Measurements from ENCODE around the gene PCDHA8. TPM values are rescaled to one million over a fixed set of nuclear protein-coding genes. Genes with fewer than 3 reads are reported as not detected.

Gene PCDHA8
- total and polyA plus RNA-seq, 10 of the 15 experiments (the other 5 are each of a cell fraction or from before 2014, with no cell fraction given), result not detected

DNA sequence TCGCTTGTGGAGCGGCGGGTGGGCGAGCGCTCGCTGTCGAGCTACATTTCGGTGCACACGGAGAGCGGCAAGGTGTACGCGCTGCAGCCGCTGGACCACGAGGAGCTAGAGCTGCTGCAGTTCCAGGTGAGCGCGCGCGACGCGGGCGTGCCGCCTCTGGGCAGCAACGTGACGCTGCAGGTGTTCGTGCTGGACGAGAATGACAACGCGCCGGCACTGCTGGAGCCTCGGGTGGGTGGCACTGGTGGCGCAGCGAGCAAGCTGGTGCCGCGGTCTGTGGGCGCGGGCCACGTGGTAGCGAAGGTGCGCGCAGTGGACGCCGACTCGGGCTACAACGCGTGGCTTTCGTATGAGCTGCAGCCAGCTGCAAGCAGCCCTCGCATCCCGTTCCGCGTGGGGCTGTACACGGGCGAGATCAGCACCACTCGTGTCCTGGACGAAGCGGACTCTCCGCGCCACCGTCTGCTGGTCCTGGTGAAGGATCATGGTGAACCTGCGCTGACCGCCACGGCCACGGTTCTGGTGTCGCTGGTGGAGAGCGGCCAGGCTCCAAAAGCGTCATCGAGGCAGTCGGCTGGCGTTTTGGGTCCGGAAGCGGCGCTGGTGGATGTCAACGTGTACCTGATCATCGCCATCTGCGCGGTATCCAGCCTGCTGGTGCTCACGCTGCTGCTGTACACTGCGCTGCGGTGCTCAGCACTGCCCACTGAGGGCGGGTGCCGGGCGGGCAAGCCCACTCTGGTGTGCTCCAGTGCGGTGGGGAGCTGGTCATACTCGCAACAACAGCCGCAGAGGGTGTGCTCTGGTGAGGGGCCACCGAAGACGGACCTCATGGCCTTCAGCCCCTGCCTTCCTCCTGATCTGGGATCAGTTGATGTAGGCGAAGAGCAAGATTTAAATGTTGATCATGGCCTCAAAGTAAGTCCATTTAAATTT is 2.1 kb downstream of the PCDHA8 start:
- RAD21 ChIA-PET (ENCODE audit: unreplicated experiment), result no interaction called here
- Histone ChIP-seq H3K27ac (ENCODE audit: control insufficient read depth, insufficient read depth) (no peak overlapping the region), H3K36me3 (ENCODE audit: control insufficient read depth in 2 of 2, insufficient read depth in 2 of 2, low read length in 1 of 2) (no peaks in the 10 kb centered on the region), H3K27me3 (replicated peaks in 1 of 2; ENCODE audit: control insufficient read depth in 2 of 2, insufficient read depth in 2 of 2, low read length in 1 of 2) (no peaks in the 10 kb centered on the region), H3K9me3 (replicated peaks; ENCODE audit: control insufficient read depth, insufficient read depth, low read length) (no peaks in the 10 kb centered on the region; the same call in 2 of the 3 replicates), H3K4me1 (ENCODE audit: control insufficient read depth, insufficient read depth, low read length) (no peaks in the 10 kb centered on the region), H3K79me2 (ENCODE audit: control insufficient read depth, insufficient read depth, low read length) (no peaks in the 10 kb centered on the region), H2AFZ (ENCODE audit: control insufficient read depth, low read depth, low read length) (no peak overlapping the region), H4K20me1 (ENCODE audit: control insufficient read depth, insufficient read depth) (no peaks in the 10 kb centered on the region), H3K4me2 (ENCODE audit: control insufficient read depth, insufficient read depth) (no peak overlapping the region), H3K9ac (ENCODE audit: control insufficient read depth, insufficient read depth, low read length) (no peak overlapping the region), H3K4me3 (no peak overlapping the region)
- BruUV-seq (replicated peaks), result no TSS peak
- DNase-seq (ENCODE audit: low read depth, low spot score) (no peak), ATAC-seq (no peak), FAIRE-seq (no peak)
- SMC1A ChIA-PET (ENCODE audit: uncharacterized antibody, unreplicated experiment), result no interaction called here
- WGBS (ENCODE audit: insufficient coverage, insufficient replicate concordance, low lambda C conversion rate, missing lambda C conversion rate), result 84% methylated on average over 59 of the region's 87 CpGs
- intact Hi-C loops (cut with micrococcal nuclease; ENCODE audit: unreplicated experiment) (no loop called here), in situ Hi-C loops (cut with MboI) (no loop called here)
- no peak for TF ChIP-seq CEBPZ (IDR thresholded peaks at IDR 0.05; ENCODE audit: low read depth, low read length)
- no peak for TF ChIP-seq TCF7 (IDR thresholded peaks at IDR 0.05; ENCODE audit: borderline replicate concordance)
- no peak for TF ChIP-seq SREBF2 (IDR thresholded peaks at IDR 0.05; ENCODE audit: low read length)
- no peak for TF ChIP-seq NRF1 (conservative IDR thresholded peaks at IDR 0.05; ENCODE audit: low read depth, low read length)
- no peak for TF ChIP-seq PML (IDR thresholded peaks at IDR 0.05; ENCODE audit: low read length)
- TF ChIP-seq NR2C1 (IDR thresholded peaks at IDR 0.05), result no peak
- TF ChIP-seq BACH1 (IDR thresholded peaks at IDR 0.05; ENCODE audit: borderline replicate concordance), result no peak
- TF ChIP-seq RUNX3 (IDR thresholded peaks at IDR 0.05; ENCODE audit: low read length), result no peak
- no peak for TF ChIP-seq NFYB (IDR thresholded peaks at IDR 0.05; ENCODE audit: insufficient read depth, low read depth, low read length)
- TF ChIP-seq BRCA1 (IDR thresholded peaks at IDR 0.05; ENCODE audit: low read depth, low read length), result no peak
- no peak for TF ChIP-seq SKIL (IDR thresholded peaks at IDR 0.05; ENCODE audit: low read depth, poor library complexity, severe bottlenecking)
- no peak for TF ChIP-seq SP1 (IDR thresholded peaks at IDR 0.05; ENCODE audit: low read depth, low read length)
- TF ChIP-seq ZNF687 (IDR thresholded peaks at IDR 0.05), result no peak
- POLR2A ChIA-PET, result no interaction called here
- CTCF ChIA-PET, result no interaction called here
